ENCODE measurements around the gene SYT11.

GRCh38 chr1:155913969-155914757 is 54.8 kb downstream of the SYT11 start:
- no peak for TF ChIP-seq CTCF (IDR thresholded peaks at IDR 0.05)
- TF ChIP-seq POLR2A (IDR thresholded peaks at IDR 0.05) = no peak

All from lower leg skin (tissue), 3 donors.